Left forelimb (tissue), 1 donor: ENCODE results near the gene GLS.
"Not testable (repeated sequence)": the region's sequence is repeated elsewhere in the genome, so short reads cannot be mapped to it uniquely, and the experiment has no call there.

Source experiments
- DNase-seq: peaks from one replicate; pipeline ENCODE4 v3.0.0-alpha.2; 2018; ENCODE audit warnings: low spot score

The GLS gene

DNA sequence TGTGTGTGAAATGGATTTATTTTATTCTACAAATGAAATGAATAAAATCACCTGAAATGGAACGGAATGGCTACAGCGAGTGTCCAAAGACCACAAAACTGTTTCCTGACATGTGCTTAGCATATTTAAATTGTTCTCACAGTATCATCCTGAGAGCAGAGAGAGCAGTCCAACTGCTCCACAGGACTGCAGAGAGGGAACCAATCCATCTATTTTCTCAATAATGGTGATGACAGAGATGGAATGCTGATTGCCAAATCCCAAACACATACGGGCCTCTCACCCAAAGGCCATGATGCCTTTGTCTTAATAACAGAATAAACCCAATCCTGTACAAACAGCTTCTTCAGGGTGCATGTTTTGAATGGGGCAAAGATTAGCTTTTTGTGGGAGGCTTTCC, 92.2 kb downstream of the GLS start:
- DNase-seq = no peak

DNA sequence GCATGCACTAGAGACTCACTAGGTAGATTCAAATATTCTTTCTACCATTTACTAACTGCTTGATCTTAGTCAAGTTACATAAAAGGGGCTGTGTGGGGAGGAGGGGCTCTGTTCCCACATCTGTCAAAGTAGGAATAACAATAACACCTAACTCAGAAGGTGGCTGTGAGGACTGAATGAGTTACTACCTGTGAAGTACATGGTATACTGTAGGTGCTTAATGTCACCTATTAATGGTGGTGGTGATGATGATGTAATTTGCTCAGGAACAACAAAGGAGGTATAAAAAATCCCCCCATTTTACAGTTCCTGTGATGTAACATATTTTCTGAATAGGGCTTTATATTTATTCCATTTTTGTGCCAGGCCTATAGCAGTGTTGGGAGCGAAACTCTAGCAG, 92.6 kb downstream of the GLS start:
- no peak for DNase-seq

DNA sequence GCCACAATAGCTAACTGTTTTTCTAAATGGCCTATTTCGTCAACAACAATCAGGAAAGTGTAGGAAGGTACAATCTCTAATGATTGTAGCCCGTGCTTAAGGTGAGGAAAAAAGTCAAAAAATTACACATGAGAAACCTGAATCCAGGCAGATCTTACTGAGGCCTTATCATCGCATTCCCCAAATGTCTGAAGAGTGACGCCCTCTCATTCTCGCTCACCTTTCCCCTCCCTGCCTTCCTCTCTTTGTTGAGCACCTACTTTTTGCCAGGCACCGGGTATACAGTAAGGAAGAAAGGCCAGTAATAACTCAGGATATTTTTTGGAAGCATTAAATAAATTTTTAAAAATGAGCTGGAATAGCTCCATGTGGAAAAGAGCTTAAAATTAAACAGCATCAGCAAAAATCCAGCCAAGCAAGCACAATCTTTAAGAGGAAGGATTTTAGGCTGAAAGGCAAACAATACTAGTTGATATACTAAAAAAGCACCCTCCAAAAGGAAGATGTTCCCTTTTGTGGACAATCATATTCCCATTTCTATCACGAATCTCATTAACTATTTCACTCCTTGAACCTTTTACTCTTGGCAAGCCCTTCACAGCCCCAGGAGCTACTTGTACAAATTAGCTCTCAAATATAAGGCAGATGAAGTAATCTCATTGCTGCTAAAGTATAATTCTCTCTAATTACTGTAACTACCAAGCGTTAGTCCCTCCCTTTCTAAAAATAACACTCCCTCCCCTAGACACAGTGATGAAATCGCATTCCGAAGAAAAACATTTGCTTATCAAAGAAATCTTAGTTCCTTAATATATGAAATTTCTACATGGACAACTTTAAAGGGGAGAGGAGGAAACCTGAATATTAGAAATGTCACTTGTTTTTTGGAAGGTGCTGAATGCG, 93.4 kb downstream of the GLS start:
- no peak for DNase-seq

DNA sequence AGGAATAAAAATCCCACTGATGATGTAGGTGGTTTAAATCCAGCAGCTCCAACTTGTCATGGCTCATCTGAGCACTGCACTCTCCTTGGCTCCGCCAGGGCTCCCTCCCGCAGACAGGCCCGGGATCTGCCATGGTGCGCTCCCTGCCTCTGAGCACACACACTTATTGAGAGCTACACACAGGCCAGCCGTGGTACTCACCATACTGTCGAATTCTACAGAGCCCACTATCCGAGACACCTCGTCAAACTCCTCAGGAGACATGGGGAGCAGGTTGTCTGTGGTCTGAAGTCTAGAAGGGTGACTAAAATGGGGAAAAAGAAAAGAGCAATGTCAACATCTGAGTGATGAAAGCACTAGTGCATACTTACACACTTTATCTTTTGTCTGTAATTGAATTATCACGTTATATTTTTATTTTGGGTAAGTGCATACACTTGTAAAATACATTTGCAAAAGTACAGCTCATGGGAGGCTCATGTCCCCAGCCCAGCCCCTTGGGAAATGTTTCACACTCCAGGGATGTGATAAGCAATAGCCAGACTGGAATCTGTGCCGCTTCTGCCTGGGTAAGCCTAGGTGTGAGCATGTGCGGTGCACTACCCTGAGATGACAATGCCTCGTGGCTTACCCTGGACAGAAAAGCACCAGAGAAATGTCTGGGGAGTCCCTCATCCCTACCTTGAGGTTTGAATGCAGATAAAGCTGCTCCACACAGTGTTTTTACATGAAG, 94.2 kb downstream of the GLS start:
- DNase-seq = no peak

DNA sequence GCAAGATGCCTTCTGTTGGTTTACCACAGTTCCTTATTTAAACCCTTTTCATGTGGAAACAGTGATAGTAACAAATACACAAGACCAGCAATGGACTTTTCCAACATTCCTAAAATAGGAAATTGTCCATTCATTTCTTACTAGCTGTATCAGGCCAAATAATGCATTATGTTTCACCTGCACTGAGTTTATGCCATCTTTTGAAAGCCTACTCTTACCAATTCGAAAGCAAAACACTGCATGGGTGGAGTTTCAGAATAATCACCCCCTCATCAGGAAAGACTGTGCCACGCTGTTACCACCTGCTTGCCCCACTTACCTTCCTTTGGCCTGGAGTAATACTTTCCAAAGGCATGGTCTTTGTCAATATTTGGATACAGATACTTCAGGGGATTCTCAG, 95.9 kb downstream of the GLS start:
- DNase-seq = no peak

DNA sequence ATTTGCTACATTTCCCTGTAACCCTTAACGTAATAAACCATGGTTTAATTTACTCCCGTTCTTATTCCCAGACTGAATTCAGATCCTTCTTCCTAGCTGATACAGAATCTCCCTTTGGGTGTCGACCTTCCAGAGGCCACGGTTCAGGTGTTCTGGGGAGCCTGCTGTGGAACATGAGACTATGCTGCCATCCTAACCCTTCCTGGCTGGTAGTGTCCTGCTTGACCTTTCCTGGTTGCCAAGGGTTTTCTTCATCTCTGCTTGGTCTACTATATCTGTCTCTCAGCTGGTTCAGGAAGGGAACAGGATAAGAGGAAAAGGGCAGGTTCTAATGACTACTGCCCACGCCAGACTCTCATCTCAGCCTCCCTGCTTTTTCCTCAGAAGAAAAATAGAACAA, 96.9 kb downstream of the GLS start:
- DNase-seq = no peak

DNA sequence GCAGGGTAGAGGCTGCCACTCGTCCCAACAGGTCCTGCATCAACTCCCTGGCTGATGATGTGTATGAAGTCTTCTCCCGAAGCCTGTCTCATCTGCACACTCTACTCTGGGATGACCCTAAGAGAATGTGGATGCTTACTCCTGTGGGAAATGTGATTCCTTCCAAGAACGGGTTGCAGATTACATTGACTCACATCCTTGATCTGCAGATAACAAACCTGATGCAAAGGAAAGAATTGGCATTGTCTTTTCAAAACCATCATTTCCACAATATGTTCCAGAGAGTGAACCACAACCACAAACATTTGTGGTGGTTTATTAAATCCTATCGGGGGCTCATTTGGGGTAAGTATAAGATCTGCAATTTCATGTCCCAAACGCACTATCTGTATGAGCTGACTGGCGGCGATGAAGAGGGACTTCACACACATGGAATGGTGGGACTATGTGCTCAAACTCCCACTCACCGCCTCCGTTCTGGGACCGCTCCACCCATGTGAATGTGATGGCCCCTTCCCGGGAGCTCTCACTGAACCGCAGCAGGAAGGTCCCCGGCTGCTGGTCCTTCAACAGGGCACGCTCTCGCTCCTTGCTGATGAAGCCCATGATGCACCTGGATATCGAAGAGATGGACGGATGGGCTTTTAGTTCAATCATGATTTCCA, 97.9 kb downstream of the GLS start:
- DNase-seq = no peak

DNA sequence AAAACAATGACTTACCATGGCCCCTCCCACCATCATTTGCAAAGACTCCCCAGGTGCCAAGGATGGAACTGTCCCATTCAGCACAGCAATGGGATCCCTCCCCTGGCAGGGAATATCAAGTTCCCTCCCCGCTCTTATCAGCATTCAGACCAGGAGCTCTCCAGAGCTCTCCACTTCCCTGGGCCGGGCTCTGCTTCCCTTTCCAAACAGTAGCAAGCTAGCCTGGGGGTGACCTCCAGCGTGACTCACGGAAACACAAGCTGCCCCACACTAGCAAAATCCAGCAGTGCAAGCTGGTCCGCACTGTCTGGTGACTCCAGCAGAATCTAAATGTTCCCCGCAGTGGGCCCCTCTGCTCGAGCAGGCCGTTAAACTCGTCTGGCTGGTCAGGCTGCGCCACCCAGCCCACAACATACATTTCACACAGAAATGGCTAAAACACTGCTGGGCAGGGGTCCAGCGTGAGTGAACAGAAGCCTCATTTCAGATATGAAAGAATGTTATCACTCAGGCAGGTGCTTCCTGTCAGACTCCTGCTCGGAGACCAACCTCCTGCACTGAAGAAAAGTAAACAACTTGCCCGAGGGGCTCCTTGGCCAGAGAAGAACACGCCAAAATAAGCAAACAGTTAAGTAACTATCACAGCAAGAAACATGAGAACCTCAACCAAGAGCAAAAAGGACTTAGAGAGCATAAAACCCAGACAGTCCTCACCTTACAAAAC, 99.4 kb downstream of the GLS start:
- DNase-seq = peak; percentile 67

DNA sequence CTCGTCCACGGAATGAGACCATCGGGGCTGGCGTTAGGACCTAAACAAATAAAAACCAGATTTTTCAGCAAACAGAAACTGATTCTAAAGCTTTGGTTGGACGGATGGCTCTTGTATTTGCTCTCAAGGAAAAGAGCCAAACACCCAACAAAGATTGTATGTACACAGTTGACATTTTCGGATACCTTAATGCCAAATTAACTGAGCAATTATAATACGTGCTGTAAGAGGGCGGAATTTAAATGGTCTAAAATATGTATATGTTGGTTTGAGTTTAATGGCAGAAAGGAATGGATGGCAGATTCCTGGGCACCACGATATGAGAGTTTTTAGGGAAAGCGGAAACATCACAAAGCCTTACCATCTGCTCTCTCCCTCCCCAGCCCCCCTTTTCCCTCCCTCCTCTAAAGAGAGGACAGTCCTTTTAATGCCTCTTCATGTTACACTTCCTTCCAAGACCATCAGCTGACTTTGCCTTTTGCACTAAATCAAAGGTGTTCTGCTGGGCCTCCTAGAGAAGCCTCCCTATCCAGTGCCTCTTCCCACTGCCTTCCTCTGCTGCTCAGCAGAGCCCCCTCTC, 100.1 kb downstream of the GLS start:
- no peak for DNase-seq

DNA sequence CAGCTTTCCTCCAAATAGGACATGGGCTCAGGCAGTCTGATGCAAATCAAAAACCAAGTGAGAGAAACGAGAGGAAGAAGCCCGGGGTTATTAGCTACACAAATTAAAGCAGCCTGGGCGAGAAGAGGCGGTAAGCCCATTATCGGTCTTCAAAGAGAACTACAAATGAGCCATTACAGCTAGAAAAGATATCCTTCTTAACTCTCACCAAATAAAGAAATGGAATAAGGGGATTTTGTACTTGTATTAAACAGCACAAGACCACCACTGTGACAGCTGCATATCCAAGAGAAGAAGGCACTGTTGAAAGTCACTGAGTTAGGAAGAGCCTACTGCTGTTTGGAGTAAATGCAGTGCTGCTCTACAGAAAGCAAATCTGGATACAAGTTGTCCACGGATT, 100.7 kb downstream of the GLS start:
- no peak for DNase-seq

DNA sequence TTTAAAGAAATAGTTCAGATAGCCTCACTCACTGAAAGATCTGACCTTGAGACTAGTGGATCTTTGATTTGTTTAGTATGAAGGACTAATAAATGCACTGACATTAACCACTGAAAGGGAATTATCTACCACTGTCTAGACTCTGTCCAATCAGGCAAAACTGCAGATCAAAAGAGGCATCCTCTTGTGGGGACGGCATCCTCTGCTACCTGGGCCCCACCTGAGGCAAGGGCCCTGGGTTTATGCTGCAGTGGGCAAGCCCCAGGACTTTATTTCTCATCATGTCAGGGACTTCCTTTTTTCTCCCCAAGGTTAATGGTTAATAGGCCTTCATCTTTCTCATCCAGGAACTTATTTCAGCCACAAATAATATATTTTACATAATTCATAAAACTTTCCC, 101.1 kb downstream of the GLS start:
- no peak for DNase-seq

DNA sequence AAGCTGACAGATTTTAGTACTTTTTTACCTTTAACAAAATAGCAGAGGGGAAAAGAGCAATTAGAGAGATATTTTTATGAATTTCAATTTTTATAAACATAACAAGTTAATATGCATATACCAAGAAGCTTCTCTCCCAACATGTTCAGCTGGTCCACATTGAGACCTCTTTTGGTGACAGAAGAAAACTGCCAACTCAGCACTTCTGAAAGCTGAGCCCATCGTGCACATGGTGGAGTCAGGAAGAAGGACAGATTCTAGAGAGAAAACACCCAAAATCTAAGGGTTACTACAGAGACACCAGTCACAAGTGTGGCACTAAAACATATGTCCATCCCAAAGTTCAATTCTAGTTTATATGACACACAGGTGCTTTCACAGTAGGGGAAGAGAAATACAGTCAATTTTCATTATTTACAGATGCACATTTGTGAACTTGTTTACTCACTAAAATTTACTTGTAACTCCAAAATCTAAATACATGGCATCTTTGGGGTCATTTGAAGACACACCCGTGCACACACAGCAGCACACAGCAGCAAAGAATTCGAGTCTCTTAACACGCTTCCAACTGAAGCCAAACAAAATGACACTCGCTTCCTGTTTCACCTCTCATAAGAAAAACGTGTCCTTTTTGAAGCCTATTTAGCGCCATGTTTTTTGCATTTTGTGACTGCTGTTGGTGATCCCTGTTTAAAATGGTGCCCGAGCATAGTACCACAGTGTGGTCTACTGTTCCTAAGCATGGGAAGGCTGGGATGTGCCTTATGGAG, 101.8 kb downstream of the GLS start:
- DNase-seq = no peak

DNA sequence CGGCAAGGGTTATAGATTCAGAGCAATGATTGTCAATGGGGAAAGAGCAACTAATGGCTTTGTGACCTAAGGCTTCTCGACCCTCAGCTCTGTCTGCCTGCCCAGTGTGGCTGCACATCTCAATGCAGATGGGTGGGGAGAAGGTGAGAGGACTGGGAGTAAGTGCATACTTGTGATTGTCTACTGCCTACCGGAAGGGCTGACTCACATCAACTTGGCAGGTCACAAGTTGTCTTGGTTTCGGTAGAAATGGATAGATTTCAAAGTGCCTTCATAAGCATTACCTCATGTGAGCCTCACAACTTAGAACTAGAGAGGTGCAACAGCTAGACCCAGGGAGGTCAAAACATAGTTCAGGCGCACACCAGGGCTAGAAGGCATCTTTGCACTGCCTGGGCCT, 104.0 kb downstream of the GLS start:
- DNase-seq = no peak

DNA sequence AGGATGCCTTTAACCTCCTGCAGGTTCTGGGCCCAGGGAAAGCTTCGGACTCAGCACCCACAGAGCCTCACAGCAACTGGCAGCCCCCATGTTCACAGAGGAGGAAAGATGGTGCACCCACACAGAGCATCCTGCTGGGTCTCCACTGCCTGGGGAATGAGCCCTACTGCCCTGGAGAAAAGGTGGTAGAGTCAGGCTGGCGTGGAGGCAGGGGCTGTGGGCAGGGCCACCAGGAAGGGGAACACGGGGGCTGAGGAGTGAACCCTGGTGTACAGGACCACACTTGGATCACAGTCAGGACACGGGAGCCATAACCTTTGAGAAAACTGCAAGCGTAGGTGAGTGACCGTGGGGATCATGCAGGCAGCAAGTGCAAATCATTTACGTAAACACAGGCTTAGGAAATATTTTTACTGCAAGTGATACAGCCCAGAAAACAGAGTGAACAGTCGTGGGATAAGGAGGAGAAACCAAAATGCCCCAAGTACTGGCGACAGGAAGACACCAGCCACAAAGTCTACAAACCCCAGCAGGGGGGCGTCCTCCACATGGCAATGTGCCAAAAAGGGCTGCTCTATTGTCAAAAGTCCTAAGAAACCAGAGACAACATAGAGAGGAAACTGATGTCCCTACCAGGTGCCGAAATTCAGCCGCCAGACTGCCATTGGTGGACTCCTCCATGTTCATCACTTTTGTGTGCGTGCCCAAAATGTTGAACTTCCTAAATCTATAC, 105.8 kb downstream of the GLS start:
- no peak for DNase-seq

DNA sequence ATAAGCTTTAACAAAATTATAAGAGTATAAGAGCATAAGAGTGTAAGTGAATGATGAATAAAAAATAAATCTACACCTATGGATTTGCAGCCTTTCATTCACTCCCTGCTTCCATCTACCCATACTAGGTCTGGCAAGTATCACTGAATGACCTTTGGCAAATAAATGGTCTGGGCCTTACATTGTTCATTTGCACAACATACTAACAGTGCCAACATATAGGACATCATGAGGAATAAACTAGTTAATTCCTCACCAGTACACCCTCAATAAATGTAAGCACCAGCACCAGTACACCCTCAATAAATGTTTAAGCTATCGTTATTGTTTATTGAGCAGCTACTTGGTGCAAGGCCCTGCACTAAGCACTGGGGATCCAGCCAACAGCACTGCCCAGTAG, 106.5 kb downstream of the GLS start:
- DNase-seq = no peak

DNA sequence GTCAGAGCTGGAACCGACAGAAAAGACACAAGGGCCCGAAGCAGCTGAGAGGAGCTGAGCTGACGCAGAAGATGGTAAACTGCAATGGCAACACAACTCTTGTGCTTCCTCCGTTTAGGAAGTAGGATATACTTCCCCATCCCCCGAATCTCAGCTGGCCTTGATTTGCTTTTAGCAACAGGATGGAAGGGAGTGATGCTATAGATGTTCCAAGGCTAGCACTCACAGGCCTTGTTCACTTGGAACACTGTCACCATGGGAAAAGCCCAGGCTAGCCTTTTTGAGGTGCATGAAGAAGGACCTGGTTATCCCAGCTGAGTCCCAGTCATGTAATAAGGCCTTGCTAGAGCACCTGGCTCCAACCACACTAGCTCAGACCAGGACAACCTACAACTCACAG, 107.3 kb downstream of the GLS start:
- DNase-seq = no peak

DNA sequence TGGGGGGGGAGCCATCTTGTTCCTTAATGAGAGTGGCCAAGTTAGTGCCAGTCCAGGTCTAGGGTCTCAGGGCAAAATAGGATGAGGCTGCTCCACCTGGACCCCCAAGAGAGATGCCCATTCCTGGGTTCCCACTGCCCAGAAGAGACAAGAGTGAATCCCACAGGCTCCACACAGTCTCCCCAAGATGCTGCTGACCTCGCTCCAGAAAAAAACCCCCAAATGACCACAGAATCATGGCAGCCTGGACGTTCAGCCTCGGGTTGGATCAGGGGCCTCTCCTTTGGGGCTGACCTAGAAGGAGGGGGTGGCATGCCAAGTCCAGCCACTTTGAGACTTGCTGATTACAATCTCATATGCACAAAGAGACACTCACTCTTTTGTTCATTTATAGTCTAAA, 108.3 kb downstream of the GLS start:
- DNase-seq = no peak

DNA sequence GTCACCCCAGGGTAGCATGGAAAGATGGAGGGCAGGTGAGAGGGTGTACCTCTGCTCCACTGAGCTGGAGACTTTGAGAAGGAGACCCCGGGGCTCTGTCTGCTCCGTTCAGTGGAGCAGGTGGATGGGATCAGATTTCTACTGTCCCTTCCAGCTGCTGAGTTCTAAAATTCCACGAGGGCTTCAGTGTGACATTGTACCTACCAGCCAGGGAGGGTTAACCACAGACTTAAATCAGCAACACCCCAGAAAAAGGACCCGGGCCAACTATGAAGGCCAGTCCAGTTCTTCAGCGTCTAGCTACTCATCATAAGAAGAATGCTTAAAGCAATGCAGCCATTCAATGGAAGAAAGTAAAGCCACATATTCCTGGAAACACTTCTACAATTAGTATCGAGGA, 109.5 kb downstream of the GLS start:
- no peak for DNase-seq

DNA sequence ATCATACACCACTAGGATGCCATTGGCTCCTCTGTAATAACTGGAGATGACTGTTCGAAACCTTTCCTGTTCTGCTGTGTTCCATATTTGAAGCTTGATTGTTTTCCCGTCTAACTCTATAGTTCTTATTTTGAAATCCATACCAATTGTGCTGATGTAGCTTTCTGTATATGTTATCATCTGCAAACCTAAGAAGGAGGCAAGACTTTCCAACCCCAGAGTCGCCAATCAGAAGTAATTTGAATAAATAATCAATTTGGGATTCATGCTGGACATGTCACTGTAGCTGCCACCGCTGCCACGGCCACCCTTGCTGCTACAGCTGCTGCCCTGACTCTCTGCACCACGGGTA, 112.6 kb downstream of the GLS start:
- no peak for DNase-seq

DNA sequence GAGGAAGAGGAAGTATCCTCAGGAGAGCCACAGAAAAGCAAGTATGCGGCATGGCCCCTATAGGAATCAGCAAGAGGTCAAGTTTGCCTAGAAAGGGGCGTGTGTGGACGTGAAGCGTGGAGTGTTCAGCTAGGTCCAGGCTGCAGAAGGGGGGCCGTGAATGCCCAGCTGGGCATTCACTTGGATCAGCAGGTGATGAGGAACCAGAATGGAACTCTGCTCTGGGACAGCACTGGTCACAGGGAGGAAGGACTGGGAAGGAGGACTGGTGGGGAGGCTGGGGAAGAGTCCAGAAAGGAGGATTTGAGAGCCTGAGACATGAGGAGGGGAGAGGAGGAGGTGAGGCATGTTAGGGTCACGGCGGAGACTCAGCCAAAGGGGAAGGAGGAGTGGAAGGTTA, 113.5 kb downstream of the GLS start:
- DNase-seq = no peak

DNA sequence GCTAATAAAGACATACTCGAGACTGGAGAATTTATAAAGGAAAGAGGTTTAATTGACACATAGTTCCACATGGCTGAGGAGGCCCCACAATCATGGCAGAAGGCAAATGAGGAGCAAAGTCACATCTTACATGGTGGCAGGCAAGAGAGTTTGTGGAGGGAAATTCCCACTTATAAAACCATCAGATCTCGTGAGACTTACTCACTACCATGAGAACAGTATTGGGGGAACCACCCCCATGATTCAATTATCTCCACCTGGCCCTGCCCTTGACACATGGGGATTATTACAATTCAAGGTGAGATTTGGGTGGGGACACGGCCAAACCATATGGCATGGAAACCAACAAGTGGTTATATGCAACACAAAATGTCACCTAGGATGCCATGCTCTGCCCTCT, 114.7 kb downstream of the GLS start:
- DNase-seq = not testable (repeated sequence)
